Activated CD8-positive, alpha-beta T cell treated with anti-CD3 and anti-CD28 coated beads, Interleukin-2, amount 10 ng/mL, durations not matched to agents 7 days and 5 days (primary cell): ENCODE data around the gene MZT2B. TPM values are rescaled to one million over a fixed set of nuclear protein-coding genes. Genes with fewer than 3 reads are reported as not detected.
"Not testable (repeated sequence)": the region's sequence is repeated elsewhere in the genome, so short reads cannot be mapped to it uniquely, and the experiment has no call there.

ENCODE experiments used
- ATAC-seq: fragments of 150-1000 bp; cut with Tn5 transposase; one replicate; pipeline ENCODE4 v1.10.0; 2021; ENCODE audit warnings: moderate library complexity
- CTCF ChIA-PET: fragments of 350-600 bp; sonication (Branson Sonifier 250); formaldehyde crosslinking; loops from one replicate; lab custom pipeline; 2021; ENCODE audit warnings: antibody characterized with exemption; lab: Charles Lee
- POLR2A ChIA-PET: fragments of 350-600 bp; sonication (Branson Sonifier 250); formaldehyde crosslinking; loops from one replicate; lab custom pipeline; 2021; ENCODE audit warnings: antibody characterized with exemption; lab: Charles Lee
- DNase-seq: peaks from one replicate; pipeline ENCODE4 v3.0.0-alpha.2; 2020
- H3K27ac Mint-ChIP-seq: one replicate; pipeline ENCODE4 v1.8.0; 2021; ENCODE audit warnings: mild to moderate bottlenecking, mixed read lengths
- H3K27me3 Mint-ChIP-seq: one replicate; pipeline ENCODE4 v1.8.0; 2021; ENCODE audit warnings: low read depth, mixed read lengths
- H3K36me3 Mint-ChIP-seq: one replicate; pipeline ENCODE4 v1.8.0; 2021; ENCODE audit warnings: low read depth, mixed read lengths
- H3K4me1 Mint-ChIP-seq: one replicate; pipeline ENCODE4 v1.8.0; 2021; ENCODE audit warnings: low read depth, mixed read lengths
- H3K4me3 Mint-ChIP-seq: one replicate; pipeline ENCODE4 v1.8.0; 2021; ENCODE audit warnings: mild to moderate bottlenecking, mixed read lengths
- H3K9me3 Mint-ChIP-seq: one replicate; pipeline ENCODE4 v1.8.0; 2022; ENCODE audit warnings: mixed read lengths; ENCODE audit not compliant: insufficient read depth
- total RNA-seq, 2 experiments: library from RNA; stranded (reverse); gene quantifications; one replicate each; pipeline ENCODE4 v1.2.3, GENCODE V29; 2021

Gene MZT2B
- total RNA-seq, 2 experiments from 2014 or later, result 458 to 486 TPM

GRCh38 chr2:130142396-130143265, 39.4 kb upstream of the MZT2B start:
- ATAC-seq, H3K9me3 Mint-ChIP-seq, POLR2A ChIA-PET, H3K27me3 Mint-ChIP-seq, DNase-seq, H3K27ac Mint-ChIP-seq, H3K36me3 Mint-ChIP-seq, CTCF ChIA-PET, H3K4me3 Mint-ChIP-seq: not testable (repeated sequence)
- peaks cover 11% of the 10 kb centered on the region for H3K4me1 Mint-ChIP-seq

- ATAC-seq, H3K9me3 Mint-ChIP-seq, H3K36me3 Mint-ChIP-seq, POLR2A ChIA-PET, H3K27ac Mint-ChIP-seq, CTCF ChIA-PET, DNase-seq, H3K27me3 Mint-ChIP-seq: not testable (repeated sequence)
- Mint-ChIP-seq H3K4me3 (peak overlapping the region; percentile 70), H3K4me1 (peaks cover 15% of the 10 kb centered on the region)
Observed at GRCh38 chr2:130143266-130144039, 38.6 kb upstream of the MZT2B start.

GRCh38 chr2:130145006-130145414, 37.1 kb upstream of the MZT2B start, which contains the start of gene CCDC74B:
Gene CCDC74B (minus strand): TSS chr2:130145112. CDS start chr2:130144996, 116 bp downstream.
- H3K4me3 Mint-ChIP-seq, result peak within 1 kb of the TSS; percentile 71
- ATAC-seq, result peak; percentile 92
- H3K27ac Mint-ChIP-seq, H3K27me3 Mint-ChIP-seq, POLR2A ChIA-PET, H3K36me3 Mint-ChIP-seq, CTCF ChIA-PET, H3K9me3 Mint-ChIP-seq: not testable (repeated sequence)
- peak; percentile 73 for DNase-seq
- peaks cover 18% of the 10 kb centered on the region for H3K4me1 Mint-ChIP-seq

GRCh38 chr2:130148515-130148914, 33.5 kb upstream of the MZT2B start:
- Mint-ChIP-seq H3K4me1 (peaks cover 12% of the 10 kb centered on the region), H3K27ac (peak overlapping the region; percentile 27)
- H3K9me3 Mint-ChIP-seq, POLR2A ChIA-PET, H3K27me3 Mint-ChIP-seq, ATAC-seq, H3K36me3 Mint-ChIP-seq, CTCF ChIA-PET, H3K4me3 Mint-ChIP-seq: not testable (repeated sequence)
- DNase-seq, result peak; percentile 21

- H3K36me3 Mint-ChIP-seq, result peaks cover 17% of the 10 kb centered on the region
- no peak for DNase-seq
- peak overlapping the region; percentile 5 for H3K27ac Mint-ChIP-seq
- ChIA-PET POLR2A (no interaction called here), CTCF (no interaction called here)
- H3K4me3 Mint-ChIP-seq, result no peak overlapping the region
- no peak for ATAC-seq
- H3K9me3 Mint-ChIP-seq, result no peaks in the 10 kb centered on the region
- H3K27me3 Mint-ChIP-seq, result no peaks in the 10 kb centered on the region
- peaks cover 8% of the 10 kb centered on the region for H3K4me1 Mint-ChIP-seq
Observed at GRCh38 chr2:130150181-130151144, 31.6 kb upstream of the MZT2B start.

- H3K27ac Mint-ChIP-seq, H3K4me1 Mint-ChIP-seq, CTCF ChIA-PET, H3K9me3 Mint-ChIP-seq, H3K4me3 Mint-ChIP-seq, ATAC-seq, H3K27me3 Mint-ChIP-seq, POLR2A ChIA-PET, DNase-seq: not testable (repeated sequence)
- peaks cover 21% of the 10 kb centered on the region for H3K36me3 Mint-ChIP-seq
Observed at GRCh38 chr2:130151145-130151512, 30.9 kb upstream of the MZT2B start.

- H3K36me3 Mint-ChIP-seq, result peaks cover 23% of the 10 kb centered on the region
- CTCF ChIA-PET, ATAC-seq, H3K27ac Mint-ChIP-seq, H3K27me3 Mint-ChIP-seq, H3K9me3 Mint-ChIP-seq, H3K4me1 Mint-ChIP-seq, POLR2A ChIA-PET, DNase-seq, H3K4me3 Mint-ChIP-seq: not testable (repeated sequence)
Observed at GRCh38 chr2:130152136-130152815, 29.8 kb upstream of the MZT2B start.

- CTCF ChIA-PET, result no interaction called here
- Mint-ChIP-seq H3K9me3 (no peaks in the 10 kb centered on the region), H3K4me1 (peaks cover 12% of the 10 kb centered on the region), H3K36me3 (peaks cover 24% of the 10 kb centered on the region), H3K27ac (no peak overlapping the region), H3K4me3 (no peak overlapping the region), H3K27me3 (no peaks in the 10 kb centered on the region)
- POLR2A ChIA-PET, result no interaction called here
- ATAC-seq, result no peak
- DNase-seq, result no peak
Observed at GRCh38 chr2:130152816-130153595, 29.1 kb upstream of the MZT2B start.

GRCh38 chr2:130153721-130154422, 28.2 kb upstream of the MZT2B start:
- DNase-seq, H3K27me3 Mint-ChIP-seq, ATAC-seq, H3K27ac Mint-ChIP-seq, H3K4me3 Mint-ChIP-seq, H3K9me3 Mint-ChIP-seq, CTCF ChIA-PET, POLR2A ChIA-PET: not testable (repeated sequence)
- Mint-ChIP-seq H3K4me1 (peaks cover 14% of the 10 kb centered on the region), H3K36me3 (peaks cover 29% of the 10 kb centered on the region)

GRCh38 chr2:130154423-130154770, 27.7 kb upstream of the MZT2B start:
- ATAC-seq, H3K27ac Mint-ChIP-seq, H3K27me3 Mint-ChIP-seq, DNase-seq, CTCF ChIA-PET, POLR2A ChIA-PET, H3K4me3 Mint-ChIP-seq, H3K9me3 Mint-ChIP-seq: not testable (repeated sequence)
- Mint-ChIP-seq H3K4me1 (peaks cover 17% of the 10 kb centered on the region), H3K36me3 (peaks cover 29% of the 10 kb centered on the region)
